ENCODE results near the gene GREB1. TPM values are rescaled to one million over a fixed set of nuclear protein-coding genes. Genes with fewer than 3 reads are reported as not detected.

GREB1 gene
- total RNA-seq, 1 experiment from 2014 or later = 16.5 TPM

DNA sequence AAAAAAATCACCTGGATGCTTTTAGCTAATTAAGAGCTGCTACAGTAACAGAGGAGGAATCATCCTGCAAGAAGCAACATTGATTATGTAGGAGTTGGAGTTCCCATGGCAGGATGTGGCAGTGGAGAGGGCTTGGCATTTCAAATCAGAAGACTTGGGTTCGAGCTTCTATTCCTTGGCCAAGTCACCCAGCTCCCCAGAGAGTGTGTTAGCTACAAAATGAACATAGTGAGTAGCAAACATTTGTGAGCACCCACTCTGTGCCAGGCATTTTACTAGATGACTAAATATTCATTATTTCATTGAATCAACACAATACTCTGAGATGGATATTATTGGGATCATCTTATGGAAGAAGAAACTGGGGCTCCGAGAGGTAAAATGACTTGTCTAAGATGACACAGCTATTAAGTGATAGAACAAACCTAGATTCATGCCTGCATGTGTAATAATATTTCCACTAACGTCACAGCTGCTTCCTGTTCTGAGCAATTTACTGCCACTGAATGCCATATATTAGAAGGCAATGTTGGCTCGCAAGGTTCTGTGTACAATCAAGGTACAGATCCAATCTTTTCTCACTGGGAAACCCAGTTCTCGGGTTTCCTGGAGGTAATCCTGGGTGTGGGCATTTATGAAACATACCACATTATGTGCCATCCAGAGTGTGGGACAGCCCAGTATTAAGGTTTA lies 118.2 kb downstream of the GREB1 start:
- Histone ChIP-seq H3K4me1 (ENCODE audit: insufficient read depth, low read length) (no peaks in the 10 kb centered on the region), H2BK120ac (ENCODE audit: low read depth, low read length, poor library complexity, severe bottlenecking) (no peak overlapping the region), H3K4ac (ENCODE audit: low read depth, low read length) (no peak overlapping the region), H3K23me2 (ENCODE audit: insufficient read length, low read depth, low read length, poor library complexity, severe bottlenecking) (no peaks in the 10 kb centered on the region), H2BK12ac (ENCODE audit: insufficient read length, low read depth, low read length) (no peak overlapping the region), H2AK5ac (ENCODE audit: insufficient read length, low read length) (no peak overlapping the region), H3K14ac (ENCODE audit: insufficient read depth, low read length) (no peak overlapping the region), H2BK15ac (ENCODE audit: low read depth, low read length) (no peak overlapping the region), H3K9me3 (ENCODE audit: control insufficient read depth, low read depth, low read length) (no peaks in the 10 kb centered on the region), H3K18ac (ENCODE audit: insufficient read length, low read depth, low read length) (no peak overlapping the region), H3T11ph (ENCODE audit: low read length) (no peak overlapping the region), H4K20me1 (ENCODE audit: control insufficient read depth, insufficient read depth, insufficient read length) (no peaks in the 10 kb centered on the region), H4K8ac (replicated peaks; ENCODE audit: insufficient read length, low read depth, low read length) (no peak overlapping the region), H3K79me1 (ENCODE audit: insufficient read depth, low read depth, low read length, poor library complexity, severe bottlenecking) (no peaks in the 10 kb centered on the region), H2AFZ (ENCODE audit: low read length) (no peak overlapping the region), H3K56ac (ENCODE audit: insufficient read length, low read depth, low read length) (no peak overlapping the region), H3K79me2 (ENCODE audit: insufficient read depth, low read length) (no peaks in the 10 kb centered on the region), H4K91ac (ENCODE audit: insufficient read length, low read depth, low read length) (no peak overlapping the region), H2BK5ac (ENCODE audit: insufficient read length, low read length) (no peak overlapping the region), H3K27me3 (ENCODE audit: insufficient read depth, low read length) (no peaks in the 10 kb centered on the region), H3K9ac (ENCODE audit: extremely low read depth, insufficient read length, low read length) (no peak overlapping the region), H3K4me2 (ENCODE audit: insufficient read depth, insufficient read length, low read length) (no peak overlapping the region), H3K27ac (ENCODE audit: insufficient read length, low read depth, low read length) (no peak overlapping the region), H4K5ac (ENCODE audit: insufficient read length, low read depth, low read length) (no peak overlapping the region), H3K23ac (ENCODE audit: insufficient read length, low read depth, low read length) (no peak overlapping the region), H2BK20ac (ENCODE audit: low read depth, low read length, poor library complexity, severe bottlenecking) (no peak overlapping the region)
- Mint-ChIP-seq H3K27ac (no peak overlapping the region), H3K36me3 (ENCODE audit: insufficient read depth in 1 of 3, low read depth in 3 of 3) (no peaks in the 10 kb centered on the region), H3K27me3 (ENCODE audit: low read depth) (peaks cover 1% of the 10 kb centered on the region; the same call in 1 of the 2 replicates), H3K4me1 (no peaks in the 10 kb centered on the region), H3K9me3 (no peaks in the 10 kb centered on the region), H3K4me3 (no peak overlapping the region)
- WGBS (ENCODE audit: extremely low coverage, insufficient read length, low lambda C conversion rate) = no CpG with 5 or more reads among the region's 5 CpGs
- TF ChIP-seq, protein P1, sequence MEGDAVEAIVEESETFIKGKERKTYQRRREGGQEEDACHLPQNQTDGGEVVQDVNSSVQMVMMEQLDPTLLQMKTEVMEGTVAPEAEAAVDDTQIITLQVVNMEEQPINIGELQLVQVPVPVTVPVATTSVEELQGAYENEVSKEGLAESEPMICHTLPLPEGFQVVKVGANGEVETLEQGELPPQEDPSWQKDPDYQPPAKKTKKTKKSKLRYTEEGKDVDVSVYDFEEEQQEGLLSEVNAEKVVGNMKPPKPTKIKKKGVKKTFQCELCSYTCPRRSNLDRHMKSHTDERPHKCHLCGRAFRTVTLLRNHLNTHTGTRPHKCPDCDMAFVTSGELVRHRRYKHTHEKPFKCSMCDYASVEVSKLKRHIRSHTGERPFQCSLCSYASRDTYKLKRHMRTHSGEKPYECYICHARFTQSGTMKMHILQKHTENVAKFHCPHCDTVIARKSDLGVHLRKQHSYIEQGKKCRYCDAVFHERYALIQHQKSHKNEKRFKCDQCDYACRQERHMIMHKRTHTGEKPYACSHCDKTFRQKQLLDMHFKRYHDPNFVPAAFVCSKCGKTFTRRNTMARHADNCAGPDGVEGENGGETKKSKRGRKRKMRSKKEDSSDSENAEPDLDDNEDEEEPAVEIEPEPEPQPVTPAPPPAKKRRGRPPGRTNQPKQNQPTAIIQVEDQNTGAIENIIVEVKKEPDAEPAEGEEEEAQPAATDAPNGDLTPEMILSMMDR (conservative IDR thresholded peaks at IDR 0.05) = no peak
- DNase-seq = no peak
